GM23338 (cell line): ENCODE results near the gene HS6ST3.

ENCODE experiments used
- CTCF ChIP-seq, 2 experiments: fragments of 200-600 bp in 1 of 2; sonication (generic) in 1 of 2; conservative IDR thresholded peaks; 2 replicates each; pipeline versions ENCODE4 v1.5.1 to v1.6.1; 2016 to 2017; ENCODE audit warnings: antibody characterized with exemption in 2 of 2, low read depth in 2 of 2, mild to moderate bottlenecking in 2 of 2, moderate library complexity in 1 of 2
- EZH2 ChIP-seq: fragments of 200-600 bp; sonication (generic); IDR thresholded peaks from one replicate; pipeline ENCODE4 v1.8.0; 2017; ENCODE audit warnings: antibody characterized with exemption, mild to moderate bottlenecking, low read depth; ENCODE audit not compliant: unreplicated experiment
- JUNB ChIP-seq: IDR thresholded peaks from one replicate; pipeline ENCODE4 v1.6.1; 2016; ENCODE audit warnings: antibody characterized with exemption; ENCODE audit not compliant: unreplicated experiment
- NANOG ChIP-seq: IDR thresholded peaks from 2 replicates; pipeline ENCODE4 v1.6.1; 2016; ENCODE audit warnings: antibody characterized with exemption, borderline replicate concordance
- REST ChIP-seq: IDR thresholded peaks from one replicate; pipeline ENCODE4 v1.6.1; 2018; ENCODE audit warnings: antibody characterized with exemption; ENCODE audit not compliant: unreplicated experiment

GRCh38 chr13:96817336-96817941 lies 727.5 kb downstream of the HS6ST3 start:
- TF ChIP-seq NANOG (no peak), CTCF (conservative IDR thresholded peaks at IDR 0.05; ENCODE audit: low read depth in 2 of 2) (peak; percentile 55 to 89), JUNB (no peak), EZH2 (no peak), REST (no peak)
